HG03039 (cell line): ENCODE results near the gene PGAP3.
A peak's percentile ranks its signal among the peaks of the same experiment; 100 is the strongest.

Experiments
- ATAC-seq: cut with Tn5 transposase; IDR thresholded peaks from one replicate; pipeline ENCODE4 v1.9.1; 2021; ENCODE audit warnings: mild to moderate bottlenecking, moderate library complexity; ENCODE audit not compliant: unreplicated experiment

Gene PGAP3

GRCh38 chr17:39625198-39625785 is 62.6 kb downstream of the PGAP3 start:
- ATAC-seq = no peak

DNA sequence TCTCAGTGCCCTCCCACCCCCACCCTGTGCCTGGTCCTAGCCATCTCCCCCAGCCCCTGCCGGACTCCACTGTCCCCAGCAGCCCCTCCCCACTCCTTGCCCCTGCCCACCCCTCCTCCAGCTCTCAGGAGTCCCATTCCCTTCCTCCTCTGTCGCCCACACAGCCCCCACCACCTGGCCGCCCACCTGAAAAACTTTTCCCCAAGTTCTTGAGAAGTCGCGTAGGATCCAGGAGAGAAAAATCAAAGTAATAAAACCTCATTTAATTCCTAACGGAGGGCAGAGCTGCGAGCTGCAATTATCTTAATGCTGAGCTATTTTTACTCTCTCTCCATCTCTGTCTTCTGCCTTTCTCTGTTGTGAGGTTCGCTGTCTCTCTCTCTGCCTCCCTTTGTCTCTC is 63.5 kb downstream of the PGAP3 start:
- no peak for ATAC-seq

DNA sequence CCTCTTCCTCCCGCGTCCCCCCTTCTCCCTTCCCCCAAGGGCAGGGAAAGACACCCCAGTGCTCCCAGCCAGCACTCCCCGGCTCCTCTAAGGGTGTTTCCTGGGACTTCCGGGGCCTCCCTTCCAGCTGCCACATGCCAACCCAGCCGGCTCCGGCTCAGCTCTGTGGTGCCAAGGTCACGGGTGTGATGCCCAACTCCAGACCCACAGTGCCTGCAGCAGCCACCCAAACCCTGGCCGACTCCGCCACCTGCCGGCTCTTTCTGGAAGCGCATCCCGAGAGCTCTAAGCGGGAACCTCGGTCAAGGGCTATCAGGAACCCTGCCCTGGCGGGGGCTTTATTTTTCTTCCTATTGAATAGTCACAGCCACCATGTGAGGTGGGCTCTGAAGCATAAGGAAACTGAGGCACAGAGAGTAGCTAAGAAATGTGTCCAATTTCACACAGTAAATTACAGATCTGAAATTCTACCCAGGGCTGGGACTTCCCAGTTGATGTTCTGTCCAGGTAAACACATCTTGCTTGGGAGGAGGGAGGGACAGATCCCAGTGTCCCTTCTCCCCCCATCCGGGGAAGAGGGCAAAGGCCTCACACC is 64.4 kb downstream of the PGAP3 start:
- ATAC-seq = peak; percentile 45

DNA sequence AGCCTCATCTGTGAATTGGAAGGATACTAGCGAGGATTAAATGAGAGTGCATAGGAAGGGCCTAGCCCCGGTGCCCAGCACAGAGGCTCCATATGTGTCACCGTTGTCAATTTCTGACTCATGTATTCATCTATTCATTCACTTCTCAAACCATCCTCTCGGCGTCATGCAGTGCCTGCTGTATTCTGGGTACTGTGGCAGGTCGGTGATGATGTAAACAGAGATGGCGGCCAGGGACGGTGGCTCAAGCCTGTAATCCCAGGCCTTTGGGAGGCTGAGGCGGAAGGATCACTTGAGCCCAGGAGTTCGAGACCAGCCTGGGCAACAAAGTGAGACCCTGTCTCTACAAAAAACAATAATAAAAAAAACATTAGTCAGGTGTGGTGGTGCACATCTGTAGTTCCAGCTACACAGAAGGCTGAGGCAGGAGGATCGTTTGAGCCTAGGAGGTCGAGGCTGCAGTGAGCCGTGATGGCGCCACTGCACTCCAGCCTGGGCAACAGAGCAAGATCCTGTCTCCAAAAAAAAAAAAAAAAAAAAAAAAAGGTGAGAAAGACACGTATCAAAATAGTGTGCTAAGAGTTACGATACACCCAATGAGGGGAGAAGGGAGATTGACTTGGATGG is 65.4 kb downstream of the PGAP3 start:
- ATAC-seq = peak; percentile 17

DNA sequence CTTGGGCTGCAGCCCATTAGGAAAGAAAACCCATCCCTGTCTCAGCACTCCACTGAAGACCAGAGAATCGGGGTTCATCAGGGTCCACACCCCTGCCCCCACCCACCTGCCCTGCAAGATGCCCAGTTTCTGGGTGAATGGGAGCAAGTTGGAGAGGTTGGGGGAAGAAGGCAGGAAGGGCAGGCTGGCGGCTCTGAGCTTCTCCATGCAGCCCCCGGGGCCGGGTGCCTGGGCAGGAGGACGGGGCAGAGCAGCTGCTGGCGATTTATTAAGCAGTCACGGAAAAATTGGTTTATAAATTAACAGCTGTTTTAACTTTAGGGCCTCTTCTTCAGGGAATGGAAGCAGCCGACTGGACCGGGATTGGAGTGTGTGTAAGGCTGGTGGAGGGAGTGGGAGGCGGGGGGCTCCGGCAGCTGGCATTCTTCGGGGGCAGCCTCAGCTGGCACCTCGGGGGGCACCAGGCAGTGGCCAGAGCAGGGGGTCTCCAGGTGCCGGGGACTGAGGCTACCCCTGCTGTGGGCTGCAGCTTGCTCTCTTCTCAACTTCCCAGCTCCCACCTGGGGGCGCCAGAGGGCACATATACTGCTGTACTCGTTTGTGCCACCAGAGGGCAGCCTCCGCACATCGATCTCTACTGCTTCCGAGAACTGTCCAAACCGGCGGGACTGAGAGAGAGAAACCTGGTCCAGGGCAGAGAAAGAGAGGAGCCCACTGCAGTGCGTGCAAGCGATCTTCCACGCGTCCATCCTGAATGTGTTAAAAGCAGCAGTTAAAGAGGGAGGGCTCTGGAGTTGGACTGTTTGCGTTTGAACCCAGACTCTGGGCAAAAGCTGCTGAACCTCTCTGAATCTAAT is 66.1 kb downstream of the PGAP3 start:
- peak; percentile 55 for ATAC-seq
